Fibroblast of upper back skin (primary cell): Measurements from ENCODE around the gene ROBO3.

Experiments
- DNase-seq: peaks from one replicate; pipeline ENCODE4 v3.0.0-alpha.2; 2013

The ROBO3 gene

GRCh38 chr11:124865181-124865901 lies at the start of gene ROBO3:
Gene ROBO3, plus strand, starts transcription at chr11:124865432. Its CDS starts 146 bp downstream, at chr11:124865578.
- no peak for DNase-seq

- DNase-seq = no peak
Observed at GRCh38 chr11:124817036-124817435, 48.2 kb upstream of the ROBO3 start.

- DNase-seq = no peak
Observed at GRCh38 chr11:124821995-124822730, 43.1 kb upstream of the ROBO3 start.

- DNase-seq = no peak
Observed at GRCh38 chr11:124823512-124824376, 41.5 kb upstream of the ROBO3 start.

- no peak for DNase-seq
Observed at GRCh38 chr11:124825876-124826275, 39.4 kb upstream of the ROBO3 start.

- DNase-seq = peak; percentile 17
Observed at GRCh38 chr11:124829986-124830385, 35.2 kb upstream of the ROBO3 start.

- DNase-seq = no peak
Observed at GRCh38 chr11:124830749-124831148, 34.5 kb upstream of the ROBO3 start.

GRCh38 chr11:124831897-124832296 lies 33.3 kb upstream of the ROBO3 start:
- DNase-seq = no peak

- DNase-seq = no peak
Observed at GRCh38 chr11:124832571-124832970, 32.7 kb upstream of the ROBO3 start.

- no peak for DNase-seq
Observed at GRCh38 chr11:124834526-124835180, 30.6 kb upstream of the ROBO3 start.

- no peak for DNase-seq
Observed at GRCh38 chr11:124835918-124836317, 29.3 kb upstream of the ROBO3 start.

- peak; percentile 79 for DNase-seq
Observed at GRCh38 chr11:124837491-124837856, 27.8 kb upstream of the ROBO3 start.

GRCh38 chr11:124838805-124839127 lies 26.5 kb upstream of the ROBO3 start:
- no peak for DNase-seq

- no peak for DNase-seq
Observed at GRCh38 chr11:124839128-124839971, 25.9 kb upstream of the ROBO3 start.

- no peak for DNase-seq
Observed at GRCh38 chr11:124839972-124840621, 25.1 kb upstream of the ROBO3 start.

- DNase-seq = no peak
Observed at GRCh38 chr11:124840666-124841065, 24.6 kb upstream of the ROBO3 start.

GRCh38 chr11:124841201-124841600 lies 24.0 kb upstream of the ROBO3 start:
- DNase-seq = no peak

- DNase-seq = no peak
Observed at GRCh38 chr11:124841840-124842239, 23.4 kb upstream of the ROBO3 start.

GRCh38 chr11:124842305-124842704 lies 22.9 kb upstream of the ROBO3 start:
- DNase-seq = no peak

GRCh38 chr11:124843616-124843910 lies 21.7 kb upstream of the ROBO3 start:
- no peak for DNase-seq

GRCh38 chr11:124844664-124845079 lies 20.6 kb upstream of the ROBO3 start:
- DNase-seq = no peak
